Astrocyte (in vitro differentiated cells and primary cell): ENCODE measurements around the gene TBRG4. TPM values are rescaled to one million over a fixed set of nuclear protein-coding genes. Genes with fewer than 3 reads are reported as not detected.

Source experiments
- DNase-seq: peaks from one replicate; pipeline ENCODE4 v3.0.0-alpha.2; 2010; ENCODE audit warnings: low read depth
- FAIRE-seq: peaks from 2 replicates; lab custom pipeline; 2011; peaks lifted over from hg19 to GRCh38; lab: Jason Lieb, UNC
- H2AFZ ChIP-seq: 2 replicates; pipeline ENCODE4 v1.6.0; 2012; ENCODE audit warnings: low read depth, low read length, inconsistent platforms
- H3K27ac ChIP-seq: 2 replicates; pipeline ENCODE4 v1.5.1; 2011; ENCODE audit warnings: low read depth, low read length, inconsistent platforms
- H3K27me3 ChIP-seq: 2 replicates; pipeline ENCODE4 v1.6.0; 2011; ENCODE audit warnings: low read length, inconsistent platforms; ENCODE audit not compliant: insufficient read depth
- H3K36me3 ChIP-seq: 2 replicates; pipeline ENCODE4 v1.5.1; 2011; ENCODE audit warnings: low read length, inconsistent platforms; ENCODE audit not compliant: insufficient read depth
- H3K4me1 ChIP-seq: 2 replicates; pipeline ENCODE4 v1.5.1; 2011; ENCODE audit warnings: low read length, inconsistent platforms; ENCODE audit not compliant: insufficient read depth
- H3K4me2 ChIP-seq: 2 replicates; pipeline ENCODE4 v1.6.0; 2012; ENCODE audit warnings: low read length, inconsistent platforms
- H3K4me3 ChIP-seq: 2 replicates; pipeline ENCODE4 v1.5.1; 2011; ENCODE audit warnings: low read depth, mild to moderate bottlenecking, low read length, inconsistent platforms; ENCODE audit not compliant: insufficient read depth
- H3K79me2 ChIP-seq: 2 replicates; pipeline ENCODE4 v1.6.0; 2012; ENCODE audit warnings: mild to moderate bottlenecking, low read length, inconsistent platforms; ENCODE audit not compliant: insufficient read depth
- H3K9ac ChIP-seq: 2 replicates; pipeline ENCODE4 v1.6.0; 2012; ENCODE audit warnings: mild to moderate bottlenecking, low read length, inconsistent platforms
- H3K9me3 ChIP-seq: 2 replicates; pipeline ENCODE4 v1.5.1; 2012; ENCODE audit warnings: low read depth, mild to moderate bottlenecking, low read length, inconsistent platforms; ENCODE audit not compliant: insufficient read depth
- H4K20me1 ChIP-seq: 2 replicates; pipeline ENCODE4 v1.6.0; 2012; ENCODE audit warnings: low read length, inconsistent platforms; ENCODE audit not compliant: insufficient read depth
- H3K27ac Mint-ChIP-seq: one replicate; pipeline ENCODE4 v1.8.0; 2021; ENCODE audit warnings: mild to moderate bottlenecking, mixed read lengths; ENCODE audit not compliant: unreplicated experiment
- H3K27me3 Mint-ChIP-seq: one replicate; pipeline ENCODE4 v1.8.0; 2021; ENCODE audit warnings: low read depth, mixed read lengths; ENCODE audit not compliant: unreplicated experiment
- H3K36me3 Mint-ChIP-seq: one replicate; pipeline ENCODE4 v1.8.0; 2021; ENCODE audit warnings: low read depth, mixed read lengths; ENCODE audit not compliant: unreplicated experiment
- H3K4me1 Mint-ChIP-seq: one replicate; pipeline ENCODE4 v1.8.0; 2021; ENCODE audit warnings: low read depth, mixed read lengths; ENCODE audit not compliant: unreplicated experiment
- H3K4me3 Mint-ChIP-seq: one replicate; pipeline ENCODE4 v1.8.0; 2021; ENCODE audit warnings: mild to moderate bottlenecking, moderate library complexity, mixed read lengths; ENCODE audit not compliant: unreplicated experiment
- H3K9me3 Mint-ChIP-seq: one replicate; pipeline ENCODE4 v1.8.0; 2021; ENCODE audit warnings: mild to moderate bottlenecking, mixed read lengths; ENCODE audit not compliant: unreplicated experiment
- CTCF ChIP-seq: IDR thresholded peaks from 2 replicates; pipeline ENCODE4 v1.5.1; 2011; ENCODE audit warnings: low read depth, mild to moderate bottlenecking, inconsistent platforms, low read length, moderate library complexity; ENCODE audit not compliant: insufficient read depth
- EZH2 ChIP-seq: IDR thresholded peaks from 2 replicates; pipeline ENCODE4 v1.6.1; 2012; ENCODE audit warnings: mild to moderate bottlenecking, low read length, inconsistent platforms; ENCODE audit not compliant: insufficient read depth
- total RNA-seq: library from RNA; stranded (reverse); gene quantifications from 2 replicates; pipeline ENCODE4 v1.2.1, GENCODE V29; 2021

Gene TBRG4
- total RNA-seq, 1 donor from 2014 or later: 65.2 TPM

GRCh38 chr7:45064047-45064725, 47.3 kb downstream of the TBRG4 start:
- H3K9me3 Mint-ChIP-seq: peaks cover 3% of the 10 kb centered on the region
- Histone ChIP-seq H3K4me1 (no peaks in the 10 kb centered on the region), H3K9me3 (no peaks in the 10 kb centered on the region), H3K4me2 (no peak overlapping the region), H3K9ac (no peak overlapping the region), H4K20me1 (peaks cover 82% of the 10 kb centered on the region), H2AFZ (no peak overlapping the region), H3K4me3 (no peak overlapping the region), H3K79me2 (peaks cover 55% of the 10 kb centered on the region), H3K27me3 (no peaks in the 10 kb centered on the region), H3K36me3 (peaks cover 4% of the 10 kb centered on the region), H3K27ac (no peak overlapping the region)
- peaks cover 2% of the 10 kb centered on the region for H3K4me1 Mint-ChIP-seq
- no peak for FAIRE-seq
- no peak for TF ChIP-seq EZH2
- no peak for TF ChIP-seq CTCF
- no peak overlapping the region for H3K27ac Mint-ChIP-seq
- H3K4me3 Mint-ChIP-seq: no peak overlapping the region
- H3K27me3 Mint-ChIP-seq: no peaks in the 10 kb centered on the region
- peaks cover 16% of the 10 kb centered on the region for H3K36me3 Mint-ChIP-seq
- DNase-seq: no peak

- Histone ChIP-seq H3K27me3 (no peaks in the 10 kb centered on the region), H3K4me3 (no peak overlapping the region), H3K9ac (no peak overlapping the region), H2AFZ (no peak overlapping the region), H4K20me1 (peaks cover 83% of the 10 kb centered on the region), H3K27ac (no peak overlapping the region), H3K79me2 (peaks cover 65% of the 10 kb centered on the region), H3K36me3 (peaks cover 4% of the 10 kb centered on the region), H3K4me2 (no peak overlapping the region), H3K4me1 (no peaks in the 10 kb centered on the region), H3K9me3 (no peaks in the 10 kb centered on the region)
- FAIRE-seq: no peak
- no peak overlapping the region for H3K27ac Mint-ChIP-seq
- TF ChIP-seq EZH2 (no peak), CTCF (no peak)
- no peak for DNase-seq
- H3K36me3 Mint-ChIP-seq: peaks cover 16% of the 10 kb centered on the region
- no peaks in the 10 kb centered on the region for H3K27me3 Mint-ChIP-seq
- H3K9me3 Mint-ChIP-seq: peaks cover 3% of the 10 kb centered on the region
- peaks cover 2% of the 10 kb centered on the region for H3K4me1 Mint-ChIP-seq
- no peak overlapping the region for H3K4me3 Mint-ChIP-seq
Measured at GRCh38 chr7:45061806-45062425, 49.6 kb downstream of the TBRG4 start.

GRCh38 chr7:45061352-45061751, 50.1 kb downstream of the TBRG4 start:
- H3K4me2 ChIP-seq: no peak overlapping the region
- TF ChIP-seq EZH2 (no peak), CTCF (no peak)
- no peak overlapping the region for H3K27ac ChIP-seq
- no peaks in the 10 kb centered on the region for H3K27me3 Mint-ChIP-seq
- H3K4me1 ChIP-seq: no peaks in the 10 kb centered on the region
- peaks cover 4% of the 10 kb centered on the region for H3K36me3 ChIP-seq
- no peak overlapping the region for H2AFZ ChIP-seq
- peaks cover 68% of the 10 kb centered on the region for H3K79me2 ChIP-seq
- H3K36me3 Mint-ChIP-seq: peaks cover 16% of the 10 kb centered on the region
- DNase-seq (no peak), FAIRE-seq (no peak)
- H3K9me3 ChIP-seq: no peaks in the 10 kb centered on the region
- H3K4me3 Mint-ChIP-seq: no peak overlapping the region
- peaks cover 2% of the 10 kb centered on the region for H3K4me1 Mint-ChIP-seq
- no peaks in the 10 kb centered on the region for H3K27me3 ChIP-seq
- H3K9ac ChIP-seq: no peak overlapping the region
- peaks cover 3% of the 10 kb centered on the region for H3K9me3 Mint-ChIP-seq
- no peak overlapping the region for H3K4me3 ChIP-seq
- peaks cover 86% of the 10 kb centered on the region for H4K20me1 ChIP-seq
- no peak overlapping the region for H3K27ac Mint-ChIP-seq
